GM23338 (cell line): ENCODE data around the gene BCAS3. TPM values are rescaled to one million over a fixed set of nuclear protein-coding genes. Genes with fewer than 3 reads are reported as not detected.

Experiments
- ATAC-seq: fragments of 200-7000 bp; cut with Tn5 transposase; 3 replicates; pipeline ENCODE4 v1.9.1; 2020
- DNase-seq: peaks from one replicate; pipeline ENCODE4 v3.0.0-alpha.2; 2015; ENCODE audit warnings: low spot score
- H2AFZ ChIP-seq: fragments of 200-600 bp; sonication (generic); 2 replicates; pipeline ENCODE4 v1.8.0; 2016; ENCODE audit warnings: antibody characterized with exemption, mild to moderate bottlenecking, moderate library complexity
- H3F3A ChIP-seq: fragments of 200-600 bp; sonication (generic); replicated peaks from 2 replicates; pipeline ENCODE4 v1.8.0; 2017; ENCODE audit warnings: antibody characterized with exemption, mixed run types, low read depth
- H3K27ac ChIP-seq: fragments of 200-600 bp; sonication (generic); 2 replicates; pipeline ENCODE4 v1.6.1; 2016; ENCODE audit warnings: low read depth
- H3K27me3 ChIP-seq: fragments of 200-600 bp; sonication (generic); 2 replicates; pipeline ENCODE4 v1.8.0; 2016; ENCODE audit warnings: mild to moderate bottlenecking, mixed run types, moderate library complexity; ENCODE audit not compliant: insufficient read depth
- H3K36me3 ChIP-seq: fragments of 200-600 bp; sonication (generic); 2 replicates; pipeline ENCODE4 v1.8.0; 2016; ENCODE audit warnings: mild to moderate bottlenecking; ENCODE audit not compliant: insufficient read depth
- H3K4me1 ChIP-seq: fragments of 200-600 bp; sonication (generic); 2 replicates; pipeline ENCODE4 v1.8.0; 2016; ENCODE audit warnings: mild to moderate bottlenecking, moderate library complexity; ENCODE audit not compliant: insufficient read depth
- H3K4me2 ChIP-seq: fragments of 200-600 bp; sonication (generic); 2 replicates; pipeline ENCODE4 v1.7.1; 2017; ENCODE audit warnings: mixed run types
- H3K4me3 ChIP-seq: fragments of 200-600 bp; sonication (generic); 2 replicates; pipeline ENCODE4 v1.6.1; 2016; ENCODE audit warnings: mixed run types
- H3K79me2 ChIP-seq: fragments of 200-600 bp; sonication (generic); replicated peaks from 2 replicates; pipeline ENCODE4 v1.8.0; 2017; ENCODE audit warnings: mild to moderate bottlenecking; ENCODE audit not compliant: insufficient read depth
- H3K9me2 ChIP-seq: fragments of 200-600 bp; sonication (generic); 2 replicates; pipeline ENCODE4 v1.8.0; 2017; ENCODE audit not compliant: insufficient read depth
- H4K20me1 ChIP-seq: fragments of 200-600 bp; sonication (generic); replicated peaks from 2 replicates; pipeline ENCODE4 v1.8.0; 2017; ENCODE audit warnings: mild to moderate bottlenecking; ENCODE audit not compliant: insufficient read depth
- H3K27ac Mint-ChIP-seq: 2 replicates; pipeline ENCODE4 v1.8.0; 2020; ENCODE audit warnings: inconsistent platforms, mild to moderate bottlenecking, moderate library complexity, mixed read lengths
- H3K27me3 Mint-ChIP-seq: 3 replicates; pipeline ENCODE4 v1.8.0; 2022; ENCODE audit warnings: low read depth, mild to moderate bottlenecking, moderate library complexity, mixed read lengths, inconsistent platforms; ENCODE audit not compliant: insufficient read depth, poor library complexity
- H3K36me3 Mint-ChIP-seq: 3 replicates; pipeline ENCODE4 v1.8.0; 2021; ENCODE audit warnings: low read depth, mild to moderate bottlenecking, inconsistent platforms, moderate library complexity, mixed read lengths
- H3K4me1 Mint-ChIP-seq: 3 replicates; pipeline ENCODE4 v1.8.0; 2020; ENCODE audit warnings: mild to moderate bottlenecking, inconsistent platforms, mixed read lengths
- H3K4me3 Mint-ChIP-seq: 3 replicates; pipeline ENCODE4 v1.8.0; 2021; ENCODE audit warnings: moderate library complexity, mild to moderate bottlenecking, inconsistent platforms, mixed read lengths
- H3K9me3 Mint-ChIP-seq: 3 replicates; pipeline ENCODE4 v1.8.0; 2020; ENCODE audit warnings: moderate library complexity, mild to moderate bottlenecking, inconsistent platforms, mixed read lengths
- CREB1 ChIP-seq: fragments of 250-450 bp; sonication (Bioruptor Pico); IDR thresholded peaks from 2 replicates; pipeline ENCODE4 v1.5.0; 2020; ENCODE audit warnings: low read depth, mild to moderate bottlenecking, moderate library complexity
- CTCF ChIP-seq, 2 experiments: fragments of 200-600 bp in 1 of 2; sonication (generic) in 1 of 2; conservative IDR thresholded peaks; 2 replicates each; pipeline versions ENCODE4 v1.5.1 to v1.6.1; 2016 to 2017; ENCODE audit warnings: antibody characterized with exemption in 2 of 2, low read depth in 2 of 2, mild to moderate bottlenecking in 2 of 2, moderate library complexity in 1 of 2
- EZH2 ChIP-seq: fragments of 200-600 bp; sonication (generic); IDR thresholded peaks from one replicate; pipeline ENCODE4 v1.8.0; 2017; ENCODE audit warnings: antibody characterized with exemption, mild to moderate bottlenecking, low read depth; ENCODE audit not compliant: unreplicated experiment
- EZH2phosphoT487 ChIP-seq: fragments of 200-600 bp; sonication (generic); IDR thresholded peaks from one replicate; pipeline ENCODE4 v1.8.1; 2018; ENCODE audit warnings: antibody characterized with exemption; ENCODE audit not compliant: unreplicated experiment
- JUNB ChIP-seq: IDR thresholded peaks from one replicate; pipeline ENCODE4 v1.6.1; 2016; ENCODE audit warnings: antibody characterized with exemption; ENCODE audit not compliant: unreplicated experiment
- NANOG ChIP-seq: IDR thresholded peaks from 2 replicates; pipeline ENCODE4 v1.6.1; 2016; ENCODE audit warnings: antibody characterized with exemption, borderline replicate concordance
- POLR2AphosphoS5 ChIP-seq: IDR thresholded peaks from 2 replicates; pipeline ENCODE4 v1.6.1; 2016; ENCODE audit warnings: antibody characterized with exemption, low read depth
- REST ChIP-seq: IDR thresholded peaks from one replicate; pipeline ENCODE4 v1.6.1; 2018; ENCODE audit warnings: antibody characterized with exemption; ENCODE audit not compliant: unreplicated experiment
- STAT1 ChIP-seq: IDR thresholded peaks from one replicate; pipeline ENCODE4 v1.6.1; 2016; ENCODE audit warnings: antibody characterized with exemption; ENCODE audit not compliant: unreplicated experiment
- ZNF114 ChIP-seq: fragments of 250-450 bp; sonication (Bioruptor Pico); IDR thresholded peaks from 2 replicates; pipeline ENCODE4 v1.5.0; 2020; ENCODE audit warnings: mild to moderate bottlenecking, moderate library complexity
- ZNF462 ChIP-seq: fragments of 250-450 bp; sonication (Bioruptor Pico); IDR thresholded peaks from 2 replicates; pipeline ENCODE4 v1.5.0; 2020; ENCODE audit warnings: mild to moderate bottlenecking, moderate library complexity
- polyA plus RNA-seq: library from polyadenylated mRNA; unstranded; fragments of >200 nt; fragmentation: Nextera tagmentation; extraction: Ambion mirVana; gene quantifications from 2 replicates; pipeline ENCODE4 v1.2.1, GENCODE V29; 2016
- total RNA-seq: library from RNA; depleted of rRNA; stranded (reverse); fragments of >200 nt; shearing (Covaris generic); gene quantifications from 2 replicates; pipeline ENCODE4 v1.2.3, GENCODE V29; 2014
- TF ChIP-seq, protein P1 (sequence below): IDR thresholded peaks from 2 replicates; pipeline ENCODE4 v1.6.1; 2016; ENCODE audit warnings: antibody characterized with exemption

The BCAS3 gene
- total and polyA plus RNA-seq, 2 experiments from 2014 or later: 8.2 to 28.0 TPM

- H3K9me2 ChIP-seq: no peaks in the 10 kb centered on the region
- no peaks in the 10 kb centered on the region for H4K20me1 ChIP-seq
- Mint-ChIP-seq H3K27me3 (no peaks in the 10 kb centered on the region), H3K4me3 (no peak overlapping the region), H3K36me3 (no peaks in the 10 kb centered on the region), H3K4me1 (peaks cover 9% of the 10 kb centered on the region), H3K9me3 (no peaks in the 10 kb centered on the region), H3K27ac (no peak overlapping the region)
- H3F3A ChIP-seq: no peaks in the 10 kb centered on the region
- no peak overlapping the region for H3K27ac ChIP-seq
- DNase-seq: no peak
- H3K36me3 ChIP-seq: no peaks in the 10 kb centered on the region
- TF ChIP-seq JUNB: no peak
- TF ChIP-seq, protein P1, sequence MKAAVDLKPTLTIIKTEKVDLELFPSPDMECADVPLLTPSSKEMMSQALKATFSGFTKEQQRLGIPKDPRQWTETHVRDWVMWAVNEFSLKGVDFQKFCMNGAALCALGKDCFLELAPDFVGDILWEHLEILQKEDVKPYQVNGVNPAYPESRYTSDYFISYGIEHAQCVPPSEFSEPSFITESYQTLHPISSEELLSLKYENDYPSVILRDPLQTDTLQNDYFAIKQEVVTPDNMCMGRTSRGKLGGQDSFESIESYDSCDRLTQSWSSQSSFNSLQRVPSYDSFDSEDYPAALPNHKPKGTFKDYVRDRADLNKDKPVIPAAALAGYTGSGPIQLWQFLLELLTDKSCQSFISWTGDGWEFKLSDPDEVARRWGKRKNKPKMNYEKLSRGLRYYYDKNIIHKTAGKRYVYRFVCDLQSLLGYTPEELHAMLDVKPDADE: no peak
- TF ChIP-seq NANOG: no peak
- no peak for TF ChIP-seq EZH2phosphoT487
- no peak for TF ChIP-seq CTCF (conservative IDR thresholded peaks at IDR 0.05; ENCODE audit: low read depth in 2 of 2)
- no peak for TF ChIP-seq STAT1
- TF ChIP-seq REST: no peak
- no peak for TF ChIP-seq POLR2AphosphoS5
- no peak for TF ChIP-seq EZH2
- TF ChIP-seq ZNF114: no peak
- TF ChIP-seq CREB1 (CRISPR knock-in tag): no peak
- TF ChIP-seq ZNF462 (CRISPR knock-in tag): no peak
- H3K4me2 ChIP-seq: no peak overlapping the region
- H2AFZ ChIP-seq: no peak overlapping the region
- no peaks in the 10 kb centered on the region for H3K79me2 ChIP-seq
- ATAC-seq: no peak
- H3K4me1 ChIP-seq: peaks cover 7% of the 10 kb centered on the region; the same call in 1 of the 2 replicates
- no peaks in the 10 kb centered on the region for H3K27me3 ChIP-seq
- no peak overlapping the region for H3K4me3 ChIP-seq
These were observed 523.6 kb downstream of the BCAS3 start for GRCh38 chr17:61201211-61201610.
